Left ventricle myocardium inferior (tissue), 1 donor: Measurements from ENCODE around the gene PDE4C. TPM values are rescaled to one million over a fixed set of nuclear protein-coding genes. Genes with fewer than 3 reads are reported as not detected.

ENCODE experiments used
- DNase-seq: peaks from one replicate; pipeline ENCODE4 v3.0.0-alpha.2; 2020
- H3K27ac ChIP-seq: fragments of 200-600 bp; replicated peaks from 2 replicates; pipeline ENCODE4 v1.8.0; 2021
- H3K27me3 ChIP-seq: fragments of 200-600 bp; 2 replicates; pipeline ENCODE4 v1.8.0; 2021; ENCODE audit warnings: low read depth
- H3K36me3 ChIP-seq: fragments of 200-600 bp; 2 replicates; pipeline ENCODE4 v1.8.0; 2021
- H3K4me1 ChIP-seq: fragments of 200-600 bp; 2 replicates; pipeline ENCODE4 v1.8.0; 2021
- H3K4me3 ChIP-seq: fragments of 200-600 bp; 2 replicates; pipeline ENCODE4 v1.8.0; 2021; ENCODE audit warnings: mild to moderate bottlenecking, moderate library complexity
- H3K9me3 ChIP-seq: fragments of 200-600 bp; replicated peaks from 2 replicates; pipeline ENCODE4 v1.8.0; 2021
- intact Hi-C: fragments of 100-400 bp; cut with micrococcal nuclease; formaldehyde crosslinking; loops from one replicate; pipeline ENCODE4 v1.11.0; 2022
- total RNA-seq: library from RNA; stranded (reverse); fragmentation: NEBNext Ultra II Directional; extraction: Animal tissue kit (Norgen Biotek cat#: 25700); gene quantifications from one replicate; pipeline ENCODE4 v1.2.1, GENCODE V29; 2021
- TF ChIP-seq, protein P1 (sequence below): fragments of 200-600 bp; IDR thresholded peaks from 2 replicates; pipeline ENCODE4 v1.8.0; 2021; ENCODE audit warnings: antibody characterized with exemption, mild to moderate bottlenecking, borderline replicate concordance
- donor health status: DM: no; HTN: yes; CAD: no; lungs with severe emphysema.

PDE4C gene
- total RNA-seq, 1 donor from 2014 or later, result 2.4 TPM

- TF ChIP-seq, protein P1, sequence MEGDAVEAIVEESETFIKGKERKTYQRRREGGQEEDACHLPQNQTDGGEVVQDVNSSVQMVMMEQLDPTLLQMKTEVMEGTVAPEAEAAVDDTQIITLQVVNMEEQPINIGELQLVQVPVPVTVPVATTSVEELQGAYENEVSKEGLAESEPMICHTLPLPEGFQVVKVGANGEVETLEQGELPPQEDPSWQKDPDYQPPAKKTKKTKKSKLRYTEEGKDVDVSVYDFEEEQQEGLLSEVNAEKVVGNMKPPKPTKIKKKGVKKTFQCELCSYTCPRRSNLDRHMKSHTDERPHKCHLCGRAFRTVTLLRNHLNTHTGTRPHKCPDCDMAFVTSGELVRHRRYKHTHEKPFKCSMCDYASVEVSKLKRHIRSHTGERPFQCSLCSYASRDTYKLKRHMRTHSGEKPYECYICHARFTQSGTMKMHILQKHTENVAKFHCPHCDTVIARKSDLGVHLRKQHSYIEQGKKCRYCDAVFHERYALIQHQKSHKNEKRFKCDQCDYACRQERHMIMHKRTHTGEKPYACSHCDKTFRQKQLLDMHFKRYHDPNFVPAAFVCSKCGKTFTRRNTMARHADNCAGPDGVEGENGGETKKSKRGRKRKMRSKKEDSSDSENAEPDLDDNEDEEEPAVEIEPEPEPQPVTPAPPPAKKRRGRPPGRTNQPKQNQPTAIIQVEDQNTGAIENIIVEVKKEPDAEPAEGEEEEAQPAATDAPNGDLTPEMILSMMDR, result no peak
- H3K36me3 ChIP-seq, result no peaks in the 10 kb centered on the region
- no peak for DNase-seq
- no peaks in the 10 kb centered on the region for H3K9me3 ChIP-seq
- H3K27ac ChIP-seq, result peak overlapping the region; percentile 81
- H3K4me1 ChIP-seq, result peaks cover 46% of the 10 kb centered on the region
- H3K27me3 ChIP-seq, result peaks cover 76% of the 10 kb centered on the region
- intact Hi-C loops, result no loop called here
- peak overlapping the region; percentile 69 for H3K4me3 ChIP-seq
Measured at GRCh38 chr19:18225355-18225701, 910 bp downstream of the PDE4C start.

- Histone ChIP-seq H3K9me3 (no peaks in the 10 kb centered on the region), H3K27ac (peak overlapping the region; percentile 81), H3K36me3 (no peaks in the 10 kb centered on the region), H3K4me1 (peaks cover 46% of the 10 kb centered on the region), H3K27me3 (peaks cover 75% of the 10 kb centered on the region), H3K4me3 (peak overlapping the region; percentile 69)
- intact Hi-C loops, result no loop called here
- TF ChIP-seq, protein P1, result no peak
- peak; percentile 99 for DNase-seq
Measured at GRCh38 chr19:18224525-18225354, 1.5 kb downstream of the PDE4C start.

GRCh38 chr19:18223860-18224524, 2.2 kb downstream of the PDE4C start:
- H3K36me3 ChIP-seq, result no peaks in the 10 kb centered on the region
- H3K4me1 ChIP-seq, result peaks cover 46% of the 10 kb centered on the region
- H3K9me3 ChIP-seq, result no peaks in the 10 kb centered on the region
- H3K27me3 ChIP-seq, result peaks cover 68% of the 10 kb centered on the region
- TF ChIP-seq, protein P1, result no peak
- DNase-seq, result peak; percentile 45
- H3K4me3 ChIP-seq, result peak overlapping the region; percentile 69
- peak overlapping the region; percentile 77 for H3K27ac ChIP-seq
- intact Hi-C loops, result no loop called here

DNA sequence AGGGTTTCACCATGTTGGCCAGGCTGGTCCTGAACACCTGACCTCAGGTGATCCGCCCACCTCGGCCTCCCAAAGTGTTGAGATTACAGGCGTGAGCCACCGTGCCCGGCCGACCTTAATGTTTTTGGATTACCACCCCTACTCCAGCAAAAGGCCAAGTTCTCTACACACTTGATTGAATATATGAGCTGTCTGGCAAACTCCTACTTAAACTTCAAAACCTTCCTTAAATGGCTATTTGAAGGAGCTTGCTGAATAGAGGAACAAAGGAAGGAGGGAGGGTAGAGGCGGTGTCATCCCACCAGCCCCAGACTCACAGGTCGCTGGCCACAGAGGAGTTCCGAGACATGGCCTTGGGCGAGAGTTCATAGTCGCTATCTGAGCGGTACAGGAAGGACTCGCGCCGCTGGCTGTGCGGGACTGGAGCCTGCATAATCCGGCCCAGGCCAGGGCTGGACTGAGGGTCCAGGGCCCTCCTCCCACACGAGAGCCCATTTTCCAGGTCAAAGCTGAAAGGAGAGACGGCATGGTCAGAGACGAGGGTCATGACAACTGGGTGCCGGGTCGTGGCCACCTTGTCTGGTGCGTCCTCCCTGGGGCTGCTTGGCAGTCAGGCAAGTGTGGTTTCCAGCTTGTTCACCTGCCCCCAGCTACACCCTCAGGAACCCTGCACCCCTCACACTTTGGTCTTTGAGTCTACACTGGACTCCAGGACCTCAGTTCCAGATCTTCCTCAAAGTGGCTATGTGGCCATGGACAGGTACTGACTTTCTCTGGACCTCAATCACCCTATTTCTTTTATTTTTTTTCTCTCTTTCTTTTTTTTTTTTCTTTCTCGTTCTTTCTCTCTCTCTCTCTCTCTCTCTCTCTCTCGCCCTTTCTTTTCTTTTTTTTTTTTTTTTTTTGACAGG, 4.2 kb downstream of the PDE4C start:
- TF ChIP-seq, protein P1, result no peak
- Histone ChIP-seq H3K9me3 (no peaks in the 10 kb centered on the region), H3K27ac (no peak overlapping the region), H3K27me3 (peaks cover 49% of the 10 kb centered on the region), H3K4me3 (no peak overlapping the region), H3K4me1 (peaks cover 30% of the 10 kb centered on the region), H3K36me3 (no peaks in the 10 kb centered on the region)
- DNase-seq, result no peak
- intact Hi-C loops, result no loop called here

DNA sequence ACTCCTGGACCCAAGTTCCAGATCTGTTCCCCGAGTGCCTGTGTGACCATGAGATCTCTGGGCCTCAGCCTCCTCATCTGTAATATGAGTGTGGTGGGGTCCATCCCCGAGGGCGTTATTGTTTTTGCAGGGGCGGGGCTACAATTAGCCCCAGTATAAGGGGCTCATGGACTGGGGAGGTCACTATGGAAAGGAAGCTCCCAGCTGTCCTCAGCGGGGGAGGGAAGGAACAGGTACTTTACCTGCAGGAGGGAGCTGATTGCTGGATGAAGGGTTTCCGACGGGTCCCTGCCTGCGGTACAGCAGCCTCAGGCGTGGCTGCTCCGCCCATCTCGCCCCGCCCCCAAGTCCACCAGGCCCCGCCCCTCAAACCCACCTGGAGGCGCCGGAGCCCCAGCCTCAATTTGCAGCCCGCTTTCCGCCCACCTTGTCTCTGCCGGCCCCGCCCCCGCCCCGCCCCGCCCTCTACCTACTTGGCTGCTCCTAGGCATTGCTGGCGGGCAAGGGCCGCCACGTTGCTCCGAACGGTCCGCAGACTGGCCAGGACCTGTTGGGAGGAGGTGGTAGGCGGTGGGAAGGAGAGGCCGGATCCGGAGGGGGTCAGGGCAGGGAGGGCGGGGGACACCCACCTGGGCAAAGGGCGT, 5.5 kb downstream of the PDE4C start:
- Histone ChIP-seq H3K4me1 (peaks cover 18% of the 10 kb centered on the region), H3K36me3 (no peaks in the 10 kb centered on the region), H3K4me3 (no peak overlapping the region), H3K9me3 (no peaks in the 10 kb centered on the region), H3K27ac (no peak overlapping the region), H3K27me3 (peaks cover 36% of the 10 kb centered on the region)
- TF ChIP-seq, protein P1, result no peak
- intact Hi-C loops, result no loop called here
- no peak for DNase-seq
